Uterus (tissue), 4 donors: ENCODE data around the gene RNF111. TPM values are rescaled to one million over a fixed set of nuclear protein-coding genes. Genes with fewer than 3 reads are reported as not detected.

Experiments used
- DNase-seq, 2 donors: peaks; one replicate each; pipeline ENCODE4 v3.0.0-alpha.2; 2019 to 2020
- H3K27ac ChIP-seq, 2 donors: fragments of 200-600 bp; sonication (generic); 1 replicate in 1 of 2; 2 replicates in 1 of 2; pipeline ENCODE4 v1.5.1; 2016 to 2018
- H3K27me3 ChIP-seq, 2 donors: fragments of 200-600 bp; sonication (generic); one replicate each; pipeline ENCODE4 v1.5.1; 2018 to 2019; ENCODE audit warnings: control low read depth in 1 of 2
- H3K36me3 ChIP-seq, 2 donors: fragments of 200-600 bp; sonication (generic); one replicate each; pipeline ENCODE4 v1.5.1; 2019; ENCODE audit warnings: control low read depth in 1 of 2
- H3K4me1 ChIP-seq, 2 donors: fragments of 200-600 bp; sonication (generic); one replicate each; pipeline ENCODE4 v1.5.1; 2018 to 2019; ENCODE audit warnings: control low read depth in 1 of 2
- H3K4me3 ChIP-seq, 2 donors: fragments of 200-600 bp; sonication (generic); 1 replicate in 1 of 2; 2 replicates in 1 of 2; pipeline ENCODE4 v1.5.1; 2018 to 2019; ENCODE audit warnings: mild to moderate bottlenecking in 1 of 2
- H3K9me3 ChIP-seq, 2 donors: fragments of 200-600 bp; sonication (generic); one replicate each; pipeline ENCODE4 v1.5.1; 2019; ENCODE audit warnings: control low read depth in 1 of 2
- CTCF ChIP-seq, 4 experiments: fragments of 200-600 bp in 2 of 4; fragments of 450-650 bp in 2 of 4; sonication (generic) in 2 of 4; IDR thresholded peaks; one replicate each; pipeline ENCODE4 v1.5.1; 2016 to 2019; ENCODE audit warnings: antibody characterized with exemption in 4 of 4, mild to moderate bottlenecking in 2 of 4, moderate library complexity in 1 of 4
- POLR2A ChIP-seq, 2 donors: fragments of 450-650 bp; IDR thresholded peaks; one replicate each; pipeline ENCODE4 v1.6.1; 2016; ENCODE audit warnings: antibody characterized with exemption in 2 of 2, mild to moderate bottlenecking in 1 of 2, moderate library complexity in 1 of 2
- intact Hi-C: fragments of 100-400 bp; cut with DNase I; formaldehyde crosslinking; loops from one replicate; pipeline ENCODE4 v1.15.1; 2023; ENCODE audit warnings: low total_unique reads
- total RNA-seq, 4 donors: library from RNA; depleted of rRNA in 3 of 4; stranded (reverse); fragments of >200 nt in 3 of 4; gene quantifications; one replicate each; pipeline versions ENCODE4 v1.1.0 to v1.2.4, GENCODE V29; 2014 to 2023
- donor health status: DM: yes; HTN: yes; CAD: no.

RNF111 gene
- total RNA-seq, 4 donors from 2014 or later: 25.9 to 43.9 (median 30.5) TPM

- TF ChIP-seq POLR2A (IDR thresholded peaks at IDR 0.05) (no peak), CTCF (IDR thresholded peaks at IDR 0.05) (no peak)
- no peaks in the 10 kb centered on the region for H3K27me3 ChIP-seq
- no peaks in the 10 kb centered on the region for H3K9me3 ChIP-seq
- no peaks in the 10 kb centered on the region for H3K36me3 ChIP-seq
- no peak overlapping the region for H3K4me3 ChIP-seq
- DNase-seq: no peak
- no peaks in the 10 kb centered on the region for H3K4me1 ChIP-seq
- intact Hi-C loops: loop anchor here (10.0 kb wide), 1 partner anchor 517 kb away; no protein-coding TSS in a partner anchor
- H3K27ac ChIP-seq: no peak overlapping the region
Measured at GRCh38 chr15:58977887-58978286, 9.6 kb upstream of the RNF111 start.

- no peaks in the 10 kb centered on the region for H3K9me3 ChIP-seq
- no peak overlapping the region for H3K27ac ChIP-seq
- no peaks in the 10 kb centered on the region for H3K36me3 ChIP-seq
- DNase-seq: no peak
- TF ChIP-seq POLR2A (IDR thresholded peaks at IDR 0.05) (no peak), CTCF (IDR thresholded peaks at IDR 0.05) (peak; percentile 49 to 58 (median 51))
- no peaks in the 10 kb centered on the region for H3K27me3 ChIP-seq
- no peak overlapping the region for H3K4me3 ChIP-seq
- intact Hi-C loops: no loop called here
- H3K4me1 ChIP-seq: no peaks in the 10 kb centered on the region
Measured at GRCh38 chr15:58980351-58980939, 7.0 kb upstream of the RNF111 start.

- no peak overlapping the region for H3K4me3 ChIP-seq
- DNase-seq: no peak
- H3K27ac ChIP-seq: no peak overlapping the region
- no peaks in the 10 kb centered on the region for H3K36me3 ChIP-seq
- intact Hi-C loops: no loop called here
- no peak for TF ChIP-seq CTCF (IDR thresholded peaks at IDR 0.05)
- no peak for TF ChIP-seq POLR2A (IDR thresholded peaks at IDR 0.05)
- H3K27me3 ChIP-seq: no peaks in the 10 kb centered on the region
- no peaks in the 10 kb centered on the region for H3K4me1 ChIP-seq
- no peaks in the 10 kb centered on the region for H3K9me3 ChIP-seq
Measured at GRCh38 chr15:58981808-58982475, 5.5 kb upstream of the RNF111 start.

- no peak overlapping the region for H3K4me3 ChIP-seq
- H3K27me3 ChIP-seq: no peaks in the 10 kb centered on the region
- no peaks in the 10 kb centered on the region for H3K4me1 ChIP-seq
- DNase-seq: no peak
- TF ChIP-seq CTCF (IDR thresholded peaks at IDR 0.05) (no peak), POLR2A (IDR thresholded peaks at IDR 0.05) (no peak)
- no peak overlapping the region for H3K27ac ChIP-seq
- intact Hi-C loops: no loop called here
- no peaks in the 10 kb centered on the region for H3K9me3 ChIP-seq
- H3K36me3 ChIP-seq: no peaks in the 10 kb centered on the region
Measured at GRCh38 chr15:58983261-58983660, 4.2 kb upstream of the RNF111 start.

GRCh38 chr15:58985443-58985842 lies 2.0 kb upstream of the RNF111 start:
- TF ChIP-seq POLR2A (IDR thresholded peaks at IDR 0.05): no peak
- TF ChIP-seq CTCF (IDR thresholded peaks at IDR 0.05): no peak
- no peak overlapping the region for H3K27ac ChIP-seq
- no peaks in the 10 kb centered on the region for H3K36me3 ChIP-seq
- peaks cover 0 to 7% of the 10 kb centered on the region in 2 donors for H3K4me1 ChIP-seq
- intact Hi-C loops: no loop called here
- H3K9me3 ChIP-seq: no peaks in the 10 kb centered on the region
- H3K4me3 ChIP-seq: no peak overlapping the region
- peak; percentile 55 to 64 for DNase-seq
- H3K27me3 ChIP-seq: no peaks in the 10 kb centered on the region
